Stimulated activated CD4-positive, alpha-beta T cell treated with anti-CD3 and anti-CD28 coated beads, Interleukin-1b, Interleukin-23, amount 100 ng/mL, for 1 hour (primary cell): ENCODE measurements around the gene CDK18.
A peak's percentile ranks its signal among the peaks of the same experiment; 100 is the strongest.

Experiments
- DNase-seq, 2 donors: peaks; one replicate each; pipeline ENCODE4 v3.0.0-alpha.2; 2020; ENCODE audit warnings: low read depth in 2 of 2

Gene CDK18

DNA sequence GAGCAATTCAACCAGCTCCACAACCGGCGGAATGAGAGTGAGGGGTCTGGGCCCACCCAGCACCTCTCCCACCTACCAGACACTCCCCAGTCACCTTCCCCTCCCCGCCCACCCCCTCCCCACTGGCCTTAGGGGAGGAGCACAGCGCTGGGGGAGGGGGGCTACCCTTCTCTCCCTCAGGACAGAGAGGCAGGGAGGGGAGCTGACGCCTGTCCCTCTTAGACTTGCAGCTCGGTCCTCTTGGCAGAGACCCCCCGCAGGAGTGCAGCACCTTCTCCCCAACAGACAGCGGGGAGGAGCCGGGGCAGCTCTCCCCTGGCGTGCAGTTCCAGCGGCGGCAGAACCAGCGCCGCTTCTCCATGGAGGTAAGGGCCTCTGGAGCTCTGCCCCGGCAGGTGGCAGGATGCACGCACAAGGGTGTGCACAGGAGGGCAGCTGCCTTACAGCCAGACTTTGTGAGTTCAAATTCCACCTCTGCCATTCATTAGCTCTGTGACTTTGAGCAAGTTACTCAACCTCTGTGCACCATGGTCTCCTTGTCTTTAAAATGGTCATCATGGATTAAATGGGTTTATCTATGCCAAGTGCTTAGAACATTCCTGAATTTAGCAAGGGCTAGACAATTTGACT lies 18.9 kb downstream of the CDK18 start:
- DNase-seq: no peak

DNA sequence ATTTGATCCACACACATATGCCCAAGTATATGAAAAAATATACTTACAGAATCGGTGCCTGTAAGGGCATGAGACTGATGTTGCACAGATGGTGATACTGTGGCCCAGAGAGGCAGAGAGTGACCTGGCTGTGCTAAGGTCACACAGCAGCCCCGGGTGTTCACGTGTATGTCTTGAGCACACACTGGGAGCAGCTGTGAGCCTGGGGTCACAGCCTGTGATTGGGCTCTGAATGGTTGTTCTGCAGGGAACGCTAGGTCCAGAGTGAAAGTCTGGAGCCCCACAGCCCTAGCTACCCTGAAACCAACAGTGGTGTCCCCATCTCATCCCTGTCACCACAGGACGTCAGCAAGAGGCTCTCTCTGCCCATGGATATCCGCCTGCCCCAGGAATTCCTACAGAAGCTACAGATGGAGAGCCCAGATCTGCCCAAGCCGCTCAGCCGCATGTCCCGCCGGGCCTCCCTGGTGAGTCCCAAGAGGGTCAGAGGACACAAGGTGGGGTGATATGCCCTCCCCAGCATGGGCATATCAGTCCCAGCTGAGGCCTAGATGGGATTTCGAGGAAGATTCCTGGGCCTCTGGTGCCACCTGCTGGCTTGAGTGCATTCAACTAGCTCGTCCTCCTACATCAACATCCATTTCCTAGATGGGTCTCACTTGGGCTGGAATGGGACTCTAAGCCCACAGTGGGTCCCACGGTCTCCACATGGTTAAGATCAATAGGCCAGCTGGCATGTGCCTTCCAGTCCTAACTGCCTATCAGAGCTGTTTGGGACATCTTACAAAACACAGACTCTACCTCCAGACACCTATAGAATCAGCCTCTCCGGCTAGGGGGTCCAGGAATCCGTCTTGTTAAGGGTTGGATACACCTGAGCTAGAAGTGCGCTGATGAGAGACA lies 19.7 kb downstream of the CDK18 start:
- peak; percentile 31 to 49 for DNase-seq

DNA sequence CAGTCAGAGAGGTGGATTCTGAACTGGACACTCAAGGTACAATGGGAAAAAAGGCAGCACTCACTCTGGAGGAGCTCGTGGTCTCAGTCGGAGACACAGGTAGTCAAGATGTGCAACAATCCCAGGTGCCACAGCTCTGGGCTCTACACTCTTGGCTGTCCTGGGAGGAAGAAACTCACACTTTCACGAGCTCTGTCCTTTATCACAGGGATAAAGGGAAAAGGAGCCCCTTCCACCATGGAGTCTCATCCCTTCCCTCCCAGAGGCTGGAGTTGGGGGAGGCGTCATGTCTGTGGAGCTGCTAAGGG lies 20.3 kb downstream of the CDK18 start:
- no peak for DNase-seq

DNA sequence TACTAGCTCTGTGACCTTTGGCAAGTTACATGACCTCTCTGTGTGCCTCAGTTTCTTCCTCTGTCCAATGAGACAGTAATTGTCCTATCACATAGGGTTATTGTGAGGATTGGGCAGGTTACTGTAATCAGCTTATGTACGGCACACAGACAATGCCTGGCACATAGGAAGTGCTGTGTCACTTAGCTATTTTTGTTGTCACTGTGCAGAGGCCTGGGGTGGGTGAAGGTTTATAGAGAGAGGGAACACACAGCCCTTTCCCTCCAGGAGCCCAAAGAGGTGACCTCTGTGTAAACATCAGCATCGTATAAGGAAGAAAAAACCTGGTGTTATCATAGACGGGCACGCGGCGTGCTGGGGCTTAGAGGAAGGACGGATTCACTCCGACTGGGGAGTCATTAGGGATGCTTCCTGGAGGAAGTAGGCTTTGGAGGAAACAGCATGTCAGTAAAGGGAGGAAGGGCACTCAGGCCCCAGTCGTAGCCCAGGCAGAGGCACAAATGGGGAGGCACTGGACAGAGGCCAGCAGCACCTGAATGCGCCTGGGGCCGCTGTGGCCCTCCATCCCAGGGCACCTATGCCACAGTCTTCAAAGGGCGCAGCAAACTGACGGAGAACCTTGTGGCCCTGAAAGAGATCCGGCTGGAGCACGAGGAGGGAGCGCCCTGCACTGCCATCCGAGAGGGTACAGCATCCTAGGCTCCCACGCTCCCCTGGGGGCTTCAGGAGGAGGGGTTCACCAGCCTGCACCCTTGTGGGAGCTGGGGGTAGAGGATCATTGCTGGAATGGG lies 21.2 kb downstream of the CDK18 start:
- DNase-seq: no peak

DNA sequence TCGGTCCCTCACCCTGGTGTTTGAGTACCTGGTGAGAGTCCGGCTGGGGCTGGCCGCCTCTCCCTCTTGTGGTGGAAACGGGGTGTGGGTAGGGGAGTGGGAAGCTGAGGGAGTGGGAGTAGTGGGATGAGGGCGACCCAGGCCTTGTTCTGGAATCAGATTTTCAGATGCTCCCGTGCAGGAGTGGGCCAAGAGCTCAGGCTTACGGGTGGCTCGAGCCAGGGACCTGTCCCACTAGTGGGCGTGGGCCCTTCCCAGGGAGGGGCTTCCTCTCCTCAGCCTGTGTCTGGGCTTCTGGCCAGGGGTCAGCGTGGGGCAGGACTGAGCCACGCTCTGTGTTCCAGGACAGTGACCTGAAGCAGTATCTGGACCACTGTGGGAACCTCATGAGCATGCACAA lies 22.0 kb downstream of the CDK18 start:
- DNase-seq: no peak

DNA sequence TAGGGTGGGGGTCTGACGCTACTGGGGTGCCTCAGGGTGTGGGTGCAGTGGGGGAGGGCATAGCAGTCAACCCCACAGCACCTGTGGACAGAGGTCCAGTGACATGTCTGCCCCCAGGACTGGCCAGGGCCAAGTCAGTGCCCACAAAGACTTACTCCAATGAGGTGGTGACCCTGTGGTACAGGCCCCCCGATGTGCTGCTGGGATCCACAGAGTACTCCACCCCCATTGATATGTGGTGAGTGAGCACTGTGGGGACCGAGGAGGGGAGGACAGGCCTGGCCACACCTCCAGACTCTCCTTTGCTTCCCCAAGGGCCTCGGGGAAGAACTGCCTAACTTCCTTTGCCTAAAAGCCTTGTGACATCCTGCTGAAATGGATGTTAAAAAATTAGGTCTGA lies 23.5 kb downstream of the CDK18 start:
- DNase-seq: no peak

DNA sequence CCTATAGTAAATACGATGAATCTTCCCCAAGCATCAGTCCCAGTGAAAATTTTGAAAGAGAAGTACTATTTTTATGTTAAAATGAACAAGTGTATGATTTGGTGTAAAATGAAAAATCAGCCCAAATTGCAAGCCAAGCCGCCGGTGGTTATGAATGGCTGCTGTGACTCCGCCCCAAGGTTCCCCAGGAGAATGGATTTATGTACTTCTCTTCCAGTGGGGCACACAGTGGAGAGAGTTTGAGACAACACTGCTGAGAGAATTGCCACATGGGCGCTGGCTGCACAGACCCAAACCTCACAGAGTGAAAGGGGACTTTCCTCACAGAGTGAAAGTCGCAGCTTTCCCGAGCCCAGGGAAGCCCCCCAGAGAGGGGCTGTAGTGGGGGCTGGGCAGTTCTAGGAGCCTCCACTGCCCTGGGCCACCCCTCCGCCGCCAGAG lies 24.0 kb downstream of the CDK18 start:
- no peak for DNase-seq

DNA sequence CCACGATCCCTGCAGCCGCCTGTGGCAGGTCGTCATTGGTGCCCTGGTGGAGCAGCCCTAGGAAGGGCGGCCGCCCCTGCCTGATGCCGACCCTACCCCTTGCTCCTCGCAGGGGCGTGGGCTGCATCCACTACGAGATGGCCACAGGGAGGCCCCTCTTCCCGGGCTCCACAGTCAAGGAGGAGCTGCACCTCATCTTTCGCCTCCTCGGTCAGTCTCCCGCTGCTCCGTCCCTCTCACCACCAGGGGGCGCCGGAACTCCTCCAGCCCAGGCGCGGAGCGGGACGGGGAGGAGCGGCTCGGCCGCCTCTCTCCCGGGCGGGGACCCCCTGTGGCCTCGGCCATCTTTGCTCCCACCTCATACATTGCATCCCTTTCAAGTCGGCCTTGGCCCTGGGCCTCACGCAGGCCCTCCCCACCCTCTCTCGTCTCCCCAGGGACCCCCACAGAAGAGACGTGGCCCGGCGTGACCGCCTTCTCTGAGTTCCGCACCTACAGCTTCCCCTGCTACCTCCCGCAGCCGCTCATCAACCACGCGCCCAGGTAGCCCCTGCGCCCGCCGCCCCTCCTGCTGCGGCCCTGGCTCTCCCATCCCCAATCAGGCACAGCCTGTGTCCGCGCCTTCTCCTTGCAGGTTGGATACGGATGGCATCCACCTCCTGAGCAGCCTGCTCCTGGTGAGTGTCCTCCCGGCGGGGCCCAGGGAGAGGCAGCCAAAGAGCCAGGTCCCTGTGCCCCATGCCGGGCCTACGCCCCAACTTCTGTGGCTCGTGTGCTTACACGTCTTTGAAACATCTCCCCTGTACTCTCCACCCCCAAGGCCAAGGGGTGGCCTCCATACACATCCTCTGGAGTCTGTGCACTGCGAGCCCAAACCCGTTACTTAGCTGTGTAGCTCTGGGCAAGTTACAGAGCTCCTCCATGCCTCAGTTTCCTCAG lies 24.7 kb downstream of the CDK18 start:
- DNase-seq: peak; percentile 60 to 87

DNA sequence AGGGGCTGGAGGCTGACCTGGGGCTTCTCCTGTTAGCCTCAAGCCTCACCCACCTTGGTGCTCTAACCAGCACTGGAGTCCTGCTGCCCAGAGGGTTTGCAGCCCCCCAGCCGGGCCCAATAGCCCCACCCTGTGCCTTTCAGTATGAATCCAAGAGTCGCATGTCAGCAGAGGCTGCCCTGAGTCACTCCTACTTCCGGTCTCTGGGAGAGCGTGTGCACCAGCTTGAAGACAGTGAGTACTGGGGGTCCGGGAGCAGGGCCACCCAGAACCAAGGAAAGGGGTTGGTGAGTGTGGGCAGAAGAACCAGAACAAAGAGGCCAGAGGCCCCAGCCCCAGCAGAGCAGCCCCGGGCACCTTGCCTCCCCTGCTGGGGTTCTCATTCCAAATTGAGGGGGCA lies 25.6 kb downstream of the CDK18 start:
- DNase-seq: no peak

DNA sequence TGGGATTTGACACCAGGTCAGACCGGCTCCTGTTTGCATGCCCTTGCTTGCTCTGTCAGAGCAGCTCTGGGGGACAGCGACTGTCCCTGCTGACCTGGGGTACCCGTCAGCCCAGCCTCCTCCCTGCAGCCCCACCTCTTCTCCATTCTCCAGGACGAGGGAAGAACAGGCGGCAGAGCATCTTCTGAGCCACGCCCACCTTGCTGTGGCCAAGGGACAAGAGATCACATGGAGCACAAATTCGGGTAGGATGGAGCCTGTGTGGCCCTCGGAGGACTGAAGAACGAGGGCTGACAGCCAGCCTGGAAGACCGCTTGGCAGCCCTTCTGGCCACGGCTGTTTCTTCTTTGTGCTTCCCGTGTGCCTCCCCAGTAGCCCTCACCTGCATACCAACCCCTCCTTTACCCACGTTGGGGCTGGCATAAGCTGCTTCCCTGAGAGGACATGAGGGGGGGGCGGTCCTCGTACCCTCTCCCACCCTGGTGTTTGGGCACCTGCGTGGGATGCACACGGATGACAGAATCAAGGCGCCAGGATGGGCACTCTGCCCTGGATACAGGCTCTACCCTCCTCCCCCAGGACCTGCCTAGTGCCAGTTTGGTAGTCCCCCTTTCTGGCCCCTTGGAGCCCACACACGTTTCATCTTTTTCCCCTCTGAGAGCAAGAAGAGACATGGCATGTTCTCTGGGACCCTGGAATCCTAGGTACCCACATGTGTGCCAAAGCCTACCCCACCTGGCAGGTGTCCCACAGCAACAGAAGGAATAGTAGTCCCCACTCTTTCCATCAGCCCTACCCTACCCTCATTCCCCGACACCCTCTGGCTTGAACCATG lies 26.9 kb downstream of the CDK18 start:
- no peak for DNase-seq

DNA sequence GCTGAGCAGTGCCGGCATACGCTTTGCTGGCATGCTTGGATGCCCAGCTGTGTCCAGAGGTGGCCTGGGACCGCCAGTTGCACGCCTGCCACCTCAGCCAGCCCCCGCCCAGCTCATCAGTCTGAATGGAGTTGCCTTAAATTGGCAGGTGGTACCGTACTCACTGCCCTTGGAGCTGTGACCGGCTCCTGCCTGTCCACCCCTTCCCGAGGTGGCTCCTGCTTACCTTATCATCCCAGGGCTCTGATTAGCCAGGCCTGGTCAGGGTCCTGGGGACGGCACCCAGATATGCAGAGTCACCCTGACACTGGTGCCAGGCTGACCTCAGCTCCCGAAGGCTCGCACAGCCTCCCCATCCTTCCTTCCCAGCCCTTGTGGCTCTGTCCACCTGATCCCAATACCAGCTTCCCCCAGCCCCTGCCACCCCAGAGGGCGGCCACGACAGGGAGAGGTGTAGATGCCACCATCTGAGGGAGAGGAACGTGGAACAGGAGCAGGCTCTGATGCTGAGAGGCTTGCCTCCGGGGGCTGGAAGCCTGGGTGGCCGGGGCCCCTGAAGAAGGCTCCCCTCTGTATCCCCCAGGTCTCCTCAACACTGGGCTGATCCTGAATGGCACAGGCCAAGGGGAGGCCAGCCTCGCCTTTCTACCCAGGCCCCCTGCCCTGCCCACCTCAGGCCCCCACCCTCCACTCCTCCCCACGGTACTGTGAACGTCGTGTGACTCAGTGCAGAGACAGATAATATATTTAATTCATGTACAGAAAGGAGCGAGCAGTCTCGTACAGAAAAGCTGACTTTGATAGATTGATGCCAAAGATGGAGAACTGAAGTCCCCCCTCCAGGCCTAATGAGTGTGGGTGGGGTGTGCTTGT lies 27.8 kb downstream of the CDK18 start:
- no peak for DNase-seq

DNA sequence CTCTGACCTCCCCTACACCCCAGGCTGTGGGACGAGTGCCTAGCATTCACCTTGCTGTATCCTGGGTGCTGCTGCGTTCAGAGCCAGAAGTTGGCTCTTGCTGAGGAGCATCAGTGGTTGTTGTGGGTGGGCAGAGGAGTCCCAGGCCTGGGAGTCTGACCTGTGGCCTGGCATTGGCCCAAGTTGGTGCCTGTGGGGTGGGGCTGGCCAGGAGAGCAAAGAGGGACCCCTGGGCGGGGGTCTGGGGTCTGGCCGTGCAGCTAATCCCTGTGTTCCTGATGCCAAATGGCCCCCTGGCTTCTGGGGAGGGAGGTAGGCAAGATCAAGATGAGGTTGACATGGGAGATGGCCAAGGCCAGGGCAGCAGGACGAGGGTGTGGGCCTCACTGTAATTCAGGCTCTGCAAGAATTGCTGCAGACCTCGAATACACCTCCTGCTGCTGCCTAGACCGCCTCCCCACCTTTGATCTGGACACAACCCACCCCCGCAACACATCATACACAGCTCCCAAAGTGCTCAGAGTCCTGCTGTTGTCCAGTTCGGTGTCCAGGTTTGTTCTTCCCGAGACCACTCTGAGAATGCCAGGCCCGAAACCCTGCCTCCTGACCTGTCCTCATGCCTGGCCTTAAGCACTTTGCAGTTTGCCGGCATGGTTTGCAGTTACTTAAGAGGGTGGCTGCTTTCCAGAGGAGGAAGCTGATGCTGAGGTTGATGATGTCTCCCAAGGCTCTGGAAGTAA lies 28.7 kb downstream of the CDK18 start:
- DNase-seq: no peak

DNA sequence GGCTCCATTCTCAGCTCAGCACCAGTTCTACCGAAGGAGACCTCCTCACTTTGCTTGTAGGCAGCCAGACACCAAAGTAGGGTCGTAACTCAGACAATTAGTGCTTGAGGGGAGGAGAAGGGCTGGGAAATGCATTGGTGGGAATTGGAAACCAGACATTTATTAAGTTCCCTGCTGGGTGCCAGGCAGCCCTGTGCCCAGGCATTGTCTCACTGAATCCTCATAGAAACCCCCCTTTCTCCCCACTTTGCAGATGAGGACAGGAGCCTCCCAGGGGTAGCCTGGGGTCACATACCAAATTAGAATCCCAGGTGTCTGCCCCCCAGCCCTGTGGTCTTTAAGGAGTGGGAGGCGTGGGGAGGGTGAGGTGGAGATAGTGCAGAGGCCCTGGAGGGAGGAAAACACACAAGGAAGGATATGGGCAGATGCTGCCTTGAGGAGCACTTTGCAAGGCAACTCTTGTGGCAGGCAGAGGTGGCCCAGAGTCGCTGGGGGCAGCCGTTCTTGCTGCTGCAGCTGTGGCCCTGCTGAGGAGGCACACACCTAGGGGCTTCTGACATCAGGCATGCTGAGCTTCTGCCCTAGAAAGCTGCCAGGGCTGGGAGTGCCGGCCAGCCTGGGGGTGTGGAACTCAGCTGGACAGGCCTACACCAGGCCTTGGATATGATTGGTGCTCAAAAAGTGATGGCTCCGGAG lies 29.4 kb downstream of the CDK18 start:
- DNase-seq: no peak

DNA sequence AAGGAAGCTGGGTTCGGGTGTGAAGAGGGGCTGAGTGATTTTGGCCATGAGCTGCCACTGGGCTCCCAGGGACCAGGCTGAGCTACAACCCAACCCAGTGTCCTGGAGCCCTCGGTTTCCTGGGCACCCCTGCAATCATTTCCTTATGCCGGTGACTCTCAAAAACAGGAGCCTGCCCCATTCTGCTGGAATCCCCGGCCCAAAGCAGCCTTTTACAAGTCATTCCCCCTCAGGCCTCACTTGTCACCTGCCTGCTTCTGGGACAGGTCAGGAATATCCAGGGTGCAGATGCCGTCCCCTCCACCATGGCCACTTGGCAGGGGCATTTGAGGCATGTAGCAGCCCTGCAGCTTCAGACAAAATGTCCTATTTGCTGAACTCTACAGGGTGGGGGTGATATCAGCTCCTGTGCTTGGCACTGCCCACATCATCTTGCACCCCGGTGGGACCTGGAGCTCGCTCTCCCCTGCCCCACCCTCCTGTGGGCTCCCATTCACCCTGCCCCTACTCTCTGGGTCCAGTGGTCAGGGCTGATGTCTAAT lies 30.0 kb downstream of the CDK18 start:
- DNase-seq: no peak

DNA sequence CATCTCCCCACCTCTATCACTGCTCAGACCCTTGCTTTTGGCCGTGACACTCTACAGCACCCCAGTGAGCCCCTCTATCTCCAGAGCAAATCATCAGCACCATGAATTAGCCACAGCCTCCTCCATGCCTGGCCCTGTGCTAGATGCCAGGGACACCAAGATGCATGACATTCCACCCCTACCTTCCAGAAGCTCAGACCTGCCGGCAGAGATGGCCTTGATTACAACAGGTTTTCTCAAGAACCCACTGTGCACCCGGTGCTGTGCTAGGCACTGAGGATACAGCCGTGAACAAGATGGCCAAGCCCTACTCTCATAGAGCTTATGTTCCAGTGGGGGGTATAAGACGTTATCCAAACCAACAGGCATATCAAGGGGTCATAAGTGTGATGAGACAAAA lies 30.6 kb downstream of the CDK18 start:
- no peak for DNase-seq

DNA sequence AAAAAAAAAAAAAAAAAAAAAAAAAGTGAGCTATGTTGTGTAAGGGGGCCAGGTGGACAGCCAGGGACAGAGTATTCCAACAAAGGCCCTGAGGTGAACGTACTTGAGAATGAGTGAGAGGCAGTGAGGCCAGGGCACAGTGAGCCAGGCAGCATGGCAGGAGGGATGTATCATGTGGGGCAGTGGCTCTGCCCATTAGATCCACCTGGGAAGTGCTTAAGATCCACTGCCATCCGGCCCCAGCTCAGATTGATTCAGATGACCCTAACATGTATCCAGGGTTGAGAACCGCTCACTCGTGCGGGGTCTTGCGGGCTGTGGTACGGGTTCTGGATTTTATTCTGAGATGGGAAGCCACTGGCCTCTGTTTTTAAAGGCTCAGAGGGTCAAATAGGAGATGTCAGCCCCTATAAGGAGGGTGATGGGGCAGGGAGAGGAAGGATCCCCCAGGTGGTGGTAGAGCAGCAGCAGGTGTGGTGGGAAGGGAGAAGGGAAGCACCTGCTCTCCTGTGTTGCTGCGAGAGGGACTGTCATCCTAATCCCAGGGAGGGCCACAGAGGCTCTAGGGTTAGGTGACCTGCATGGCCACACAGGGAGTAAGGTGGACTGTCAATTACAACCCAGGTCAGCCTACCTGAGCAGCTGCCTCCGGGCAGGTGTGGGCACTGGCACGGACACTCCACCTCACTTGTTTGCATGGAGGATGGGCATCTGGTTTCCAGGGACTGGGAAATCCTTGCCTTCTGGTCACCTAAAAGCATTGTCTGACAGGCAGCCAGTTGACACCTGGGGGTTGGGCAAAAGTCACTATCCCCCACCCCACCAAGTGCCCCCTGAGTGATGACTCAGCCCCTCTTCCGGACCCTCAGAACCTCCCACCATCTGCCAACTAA lies 31.6 kb downstream of the CDK18 start:
- no peak for DNase-seq

DNA sequence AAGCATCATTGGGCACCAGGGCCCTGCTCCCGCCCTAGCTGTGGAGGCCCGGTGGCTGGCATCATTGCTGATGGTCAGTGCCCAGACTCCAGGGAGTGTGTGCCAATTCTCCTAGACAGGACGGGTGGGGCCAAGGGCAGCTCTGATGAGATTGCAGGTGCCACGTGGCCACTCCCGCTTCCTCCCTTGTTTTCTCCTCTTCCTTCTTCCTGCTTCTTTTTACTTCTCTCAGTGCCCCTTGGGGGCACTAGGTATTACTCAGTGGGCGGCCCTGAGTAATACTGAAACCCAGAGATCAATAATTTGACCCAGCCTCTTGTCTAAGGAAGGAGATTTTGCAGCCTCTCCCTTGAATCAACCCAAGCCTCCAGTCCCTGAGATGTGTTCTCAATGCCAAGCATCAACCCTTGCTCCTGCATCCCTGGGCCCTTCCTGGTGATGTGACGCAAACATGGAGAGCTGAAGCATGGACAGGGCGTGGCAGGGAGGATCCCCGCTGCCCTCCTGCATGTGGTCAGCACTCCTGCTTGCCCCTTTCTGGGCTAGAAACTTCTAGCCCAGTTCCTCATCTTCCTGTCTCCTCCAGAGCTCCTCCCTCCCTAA lies 32.4 kb downstream of the CDK18 start:
- DNase-seq: no peak
